Natural killer cell (primary cell): Measurements from ENCODE around the gene SCN7A. TPM values are rescaled to one million over a fixed set of nuclear protein-coding genes. Genes with fewer than 3 reads are reported as not detected.

Experiments
- ATAC-seq, 3 donors: fragments of 150-1000 bp in 2 of 3; fragments of 200-7000 bp in 1 of 3; cut with Tn5 transposase; 1 replicate in 1 of 3; 2 replicates in 2 of 3; pipeline ENCODE4 v1.10.0; 2021; ENCODE audit warnings: mild to moderate bottlenecking in 2 of 3, moderate library complexity in 2 of 3
- DNase-seq, 2 donors: peaks; one replicate each; pipeline versions ENCODE4 v3.0.0 to v3.0.0-alpha.2; 2013 to 2021; ENCODE audit warnings: mixed read lengths in 1 of 2
- H3K27ac ChIP-seq: one replicate; pipeline ENCODE4 v1.5.1; 2013; ENCODE audit warnings: mild to moderate bottlenecking, low read length
- H3K27me3 ChIP-seq: one replicate; pipeline ENCODE4 v1.6.1; 2013; ENCODE audit warnings: low read length; ENCODE audit not compliant: control insufficient read depth, insufficient read depth
- H3K36me3 ChIP-seq: one replicate; pipeline ENCODE4 v1.6.1; 2013; ENCODE audit warnings: low read length; ENCODE audit not compliant: control insufficient read depth, insufficient read depth
- H3K4me1 ChIP-seq: one replicate; pipeline ENCODE4 v1.6.1; 2013; ENCODE audit warnings: low read length; ENCODE audit not compliant: control insufficient read depth, insufficient read depth
- H3K4me3 ChIP-seq: one replicate; pipeline ENCODE4 v1.5.1; 2013; ENCODE audit warnings: low read length
- H3K9me3 ChIP-seq: one replicate; pipeline ENCODE4 v1.6.1; 2013; ENCODE audit warnings: low read length; ENCODE audit not compliant: control insufficient read depth, insufficient read depth
- H3K27ac Mint-ChIP-seq, 2 donors: one replicate each; pipeline ENCODE4 v1.8.0; 2022; ENCODE audit warnings: mild to moderate bottlenecking in 2 of 2, mixed read lengths in 2 of 2, moderate library complexity in 1 of 2
- H3K27me3 Mint-ChIP-seq, 2 donors: one replicate each; pipeline ENCODE4 v1.8.0; 2022; ENCODE audit warnings: low read depth in 2 of 2, mixed read lengths in 2 of 2
- H3K36me3 Mint-ChIP-seq: one replicate; pipeline ENCODE4 v1.8.0; 2022; ENCODE audit warnings: mixed read lengths
- H3K4me1 Mint-ChIP-seq, 2 donors: one replicate each; pipeline ENCODE4 v1.8.0; 2022; ENCODE audit warnings: mixed read lengths in 2 of 2
- H3K4me3 Mint-ChIP-seq: one replicate; pipeline ENCODE4 v1.8.0; 2022; ENCODE audit warnings: mild to moderate bottlenecking, moderate library complexity, mixed read lengths
- H3K9me3 Mint-ChIP-seq, 2 donors: one replicate each; pipeline ENCODE4 v1.8.0; 2022; ENCODE audit warnings: mixed read lengths in 2 of 2
- CTCF ChIP-seq: fragments of 200-600 bp; IDR thresholded peaks from one replicate; pipeline ENCODE4 v1.8.0; 2022; ENCODE audit warnings: antibody characterized with exemption
- whole genome bisulfite sequencing: methylation state at CpG from one replicate; pipeline ENCODE4 v1.1.7; 2013; ENCODE audit warnings: missing lambda C conversion rate; ENCODE audit not compliant: insufficient coverage; 5-methylcytosine and 5-hydroxymethylcytosine counted together
- intact Hi-C: fragments of 100-400 bp; cut with micrococcal nuclease; formaldehyde crosslinking; loops from one replicate; pipeline ENCODE4 v1.14.2; 2022
- total RNA-seq, 4 donors: library from RNA; stranded (reverse); fragments of 120-200 nt in 1 of 4; gene quantifications; one replicate each; pipeline versions ENCODE4 v1.2.3 to v1.2.4, GENCODE V29; 2013 to 2022

Gene SCN7A
- total RNA-seq, 3 donors from 2014 or later (not counting 1 experiment from before 2014, with no cell fraction given): not detected

DNA sequence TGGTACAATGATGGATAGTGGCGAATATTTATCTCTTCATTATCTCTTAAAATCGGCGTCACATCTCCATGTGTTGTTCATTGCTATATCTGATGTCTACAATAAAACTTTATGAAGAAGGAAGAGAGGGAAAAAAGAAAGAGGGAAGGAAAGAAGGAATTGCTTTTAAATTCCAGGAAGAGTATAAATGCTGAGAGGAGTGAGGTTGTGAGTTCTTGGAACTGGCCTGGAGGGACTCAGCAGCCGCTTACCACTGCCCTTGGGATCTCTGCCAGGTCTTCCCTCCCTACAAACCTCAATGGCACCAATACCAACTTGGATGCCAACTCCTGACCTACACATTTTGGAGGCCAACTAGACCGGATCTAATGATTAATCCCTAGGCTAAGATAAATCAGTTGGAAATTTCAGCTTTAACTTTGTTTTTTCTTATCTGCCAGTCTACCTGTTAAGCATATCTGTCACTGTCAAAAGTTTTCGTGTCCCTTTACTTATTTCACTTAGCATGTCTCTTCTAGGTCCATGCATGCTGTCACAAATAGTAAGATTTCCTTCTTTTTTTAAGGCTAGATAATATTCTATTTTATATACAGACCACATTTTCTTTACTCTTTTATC, 128.1 kb downstream of the SCN7A start:
- no peaks in the 10 kb centered on the region for H3K9me3 Mint-ChIP-seq
- 72% methylated on average over 2 of the region's 6 CpGs for WGBS
- H3K27ac ChIP-seq: no peak overlapping the region
- DNase-seq (no peak), ATAC-seq (no peak)
- intact Hi-C loops: no loop called here
- no peak overlapping the region for H3K27ac Mint-ChIP-seq
- no peaks in the 10 kb centered on the region for H3K9me3 ChIP-seq
- no peaks in the 10 kb centered on the region for H3K4me1 ChIP-seq
- H3K4me3 ChIP-seq: no peak overlapping the region
- no peak overlapping the region for H3K4me3 Mint-ChIP-seq
- no peaks in the 10 kb centered on the region for H3K27me3 Mint-ChIP-seq
- no peaks in the 10 kb centered on the region for H3K36me3 ChIP-seq
- H3K36me3 Mint-ChIP-seq: no peaks in the 10 kb centered on the region
- no peak for TF ChIP-seq CTCF
- no peaks in the 10 kb centered on the region for H3K4me1 Mint-ChIP-seq
- no peaks in the 10 kb centered on the region for H3K27me3 ChIP-seq

DNA sequence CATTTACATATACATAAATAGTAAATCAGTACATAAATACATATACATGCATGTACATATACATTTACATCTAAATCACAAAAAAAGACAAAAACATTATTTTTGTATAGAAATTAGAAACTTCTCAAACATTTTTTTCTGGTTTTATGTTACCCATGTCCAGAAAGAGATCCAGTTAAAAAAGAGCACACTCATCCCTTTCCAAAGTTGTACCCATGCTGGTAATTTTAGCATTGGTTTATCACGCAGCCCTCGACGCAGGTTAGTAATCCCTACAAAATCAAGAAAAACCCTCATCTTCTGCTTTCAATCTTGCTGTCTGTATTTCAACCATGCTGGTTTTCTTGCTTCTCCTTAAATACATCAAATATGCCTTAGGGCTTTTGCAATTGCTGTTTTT, 128.8 kb downstream of the SCN7A start:
- TF ChIP-seq CTCF: no peak
- no peak overlapping the region for H3K27ac ChIP-seq

GRCh38 chr2:166364476-166365161, 129.4 kb downstream of the SCN7A start:
- no peaks in the 10 kb centered on the region for H3K36me3 ChIP-seq
- Mint-ChIP-seq H3K27me3 (no peaks in the 10 kb centered on the region), H3K27ac (no peak overlapping the region), H3K4me3 (no peak overlapping the region), H3K36me3 (no peaks in the 10 kb centered on the region), H3K9me3 (no peaks in the 10 kb centered on the region), H3K4me1 (no peaks in the 10 kb centered on the region)
- H3K27me3 ChIP-seq: no peaks in the 10 kb centered on the region
- no peaks in the 10 kb centered on the region for H3K4me1 ChIP-seq
- H3K27ac ChIP-seq: no peak overlapping the region
- no peaks in the 10 kb centered on the region for H3K9me3 ChIP-seq
- H3K4me3 ChIP-seq: no peak overlapping the region
- no peak for DNase-seq
- no peak for ATAC-seq
- 93% methylated on average over 7 of the region's 9 CpGs for WGBS
- TF ChIP-seq CTCF: no peak
- intact Hi-C loops: no loop called here

More for the DNA sequence above, 128.8 kb downstream of the SCN7A start:
- no peak for DNase-seq
- H3K9me3 ChIP-seq: no peaks in the 10 kb centered on the region
- Mint-ChIP-seq H3K9me3 (no peaks in the 10 kb centered on the region), H3K27ac (no peak overlapping the region), H3K36me3 (no peaks in the 10 kb centered on the region), H3K27me3 (no peaks in the 10 kb centered on the region), H3K4me1 (no peaks in the 10 kb centered on the region), H3K4me3 (no peak overlapping the region)
- no peak for ATAC-seq
- no peaks in the 10 kb centered on the region for H3K4me1 ChIP-seq
- H3K36me3 ChIP-seq: no peaks in the 10 kb centered on the region
- intact Hi-C loops: no loop called here
- WGBS: 96% methylated on average over 3 of the region's 3 CpGs
- H3K27me3 ChIP-seq: no peaks in the 10 kb centered on the region
- H3K4me3 ChIP-seq: no peak overlapping the region
